Gastrocnemius medialis (tissue), 4 donors: ENCODE measurements around the gene CYP1A1. TPM values are rescaled to one million over a fixed set of nuclear protein-coding genes. Genes with fewer than 3 reads are reported as not detected.

Experiments
- ATAC-seq, 2 donors: fragments of 150-250 bp; one replicate each; pipeline ENCODE4 v1.9.1; 2016
- DNase-seq, 2 donors: peaks; one replicate each; pipeline ENCODE4 v3.0.0-alpha.2; 2019
- H3K27ac ChIP-seq, 4 donors: fragments of 200-600 bp; sonication (generic); 1 replicate in 1 of 4; 2 replicates in 3 of 4; pipeline ENCODE4 v1.5.1; 2016 to 2018; ENCODE audit warnings: mild to moderate bottlenecking in 2 of 4, moderate library complexity in 1 of 4
- H3K27me3 ChIP-seq, 3 donors: fragments of 200-600 bp; sonication (generic) in 2 of 3; 1 replicate in 1 of 3; 2 replicates in 2 of 3; pipeline versions ENCODE4 v1.5.1 to v1.6.0; 2016 to 2019; ENCODE audit warnings: mild to moderate bottlenecking in 1 of 3, moderate library complexity in 1 of 3
- H3K36me3 ChIP-seq, 2 donors: fragments of 200-600 bp; sonication (generic) in 1 of 2; one replicate each; pipeline ENCODE4 v1.5.1; 2017 to 2018
- H3K4me1 ChIP-seq, 2 donors: fragments of 200-600 bp; sonication (generic) in 1 of 2; one replicate each; pipeline ENCODE4 v1.5.1; 2016 to 2017; ENCODE audit warnings: mild to moderate bottlenecking in 2 of 2
- H3K4me3 ChIP-seq, 4 donors: fragments of 200-600 bp; sonication (generic) in 3 of 4; 1 replicate in 1 of 4; 2 replicates in 3 of 4; pipeline ENCODE4 v1.5.1; 2016 to 2019; ENCODE audit warnings: mild to moderate bottlenecking in 2 of 4
- H3K9me3 ChIP-seq, 3 donors: fragments of 200-600 bp; sonication (generic) in 2 of 3; 1 replicate in 1 of 3; 2 replicates in 2 of 3; pipeline ENCODE4 v1.5.1; 2016 to 2019
- POLR2A ChIP-seq, 2 donors: fragments of 450-650 bp; IDR thresholded peaks; one replicate each; pipeline ENCODE4 v1.6.1; 2017; ENCODE audit warnings: antibody characterized with exemption in 2 of 2, mild to moderate bottlenecking in 2 of 2, moderate library complexity in 2 of 2
- in situ Hi-C, 4 donors: fragments of 200-750 bp; cut with MboI; loops; one replicate each; pipeline versions ENCODE4 v1.15.0 to v1.8.0; 2017; ENCODE audit warnings: low sequenced_read_pairs in 4 of 4
- intact Hi-C: fragments of 100-400 bp; cut with DNase I; formaldehyde crosslinking; loops from one replicate; pipeline ENCODE4 v1.15.1; 2023; ENCODE audit warnings: low total_unique reads
- total RNA-seq, 4 donors: library from RNA; depleted of rRNA; stranded (reverse); fragments of >200 nt; gene quantifications; one replicate each; pipeline versions ENCODE4 v1.1.0 to v1.2.3, GENCODE V29; 2016
- TF ChIP-seq, protein P1 (sequence below), 5 experiments: fragments of 450-650 bp in 3 of 5; fragments of 200-600 bp in 2 of 5; sonication (generic) in 2 of 5; IDR thresholded peaks in 4 of 5; conservative IDR thresholded peaks in 1 of 5; 1 replicate in 4 of 5; 2 replicates in 1 of 5; pipeline ENCODE4 v1.5.1; 2016 to 2019; ENCODE audit warnings: antibody characterized with exemption in 5 of 5, mild to moderate bottlenecking in 3 of 5, moderate library complexity in 3 of 5

The CYP1A1 gene
- total RNA-seq, 4 donors from 2014 or later: 0.41 to 3.0 (median 1.6) TPM

DNA sequence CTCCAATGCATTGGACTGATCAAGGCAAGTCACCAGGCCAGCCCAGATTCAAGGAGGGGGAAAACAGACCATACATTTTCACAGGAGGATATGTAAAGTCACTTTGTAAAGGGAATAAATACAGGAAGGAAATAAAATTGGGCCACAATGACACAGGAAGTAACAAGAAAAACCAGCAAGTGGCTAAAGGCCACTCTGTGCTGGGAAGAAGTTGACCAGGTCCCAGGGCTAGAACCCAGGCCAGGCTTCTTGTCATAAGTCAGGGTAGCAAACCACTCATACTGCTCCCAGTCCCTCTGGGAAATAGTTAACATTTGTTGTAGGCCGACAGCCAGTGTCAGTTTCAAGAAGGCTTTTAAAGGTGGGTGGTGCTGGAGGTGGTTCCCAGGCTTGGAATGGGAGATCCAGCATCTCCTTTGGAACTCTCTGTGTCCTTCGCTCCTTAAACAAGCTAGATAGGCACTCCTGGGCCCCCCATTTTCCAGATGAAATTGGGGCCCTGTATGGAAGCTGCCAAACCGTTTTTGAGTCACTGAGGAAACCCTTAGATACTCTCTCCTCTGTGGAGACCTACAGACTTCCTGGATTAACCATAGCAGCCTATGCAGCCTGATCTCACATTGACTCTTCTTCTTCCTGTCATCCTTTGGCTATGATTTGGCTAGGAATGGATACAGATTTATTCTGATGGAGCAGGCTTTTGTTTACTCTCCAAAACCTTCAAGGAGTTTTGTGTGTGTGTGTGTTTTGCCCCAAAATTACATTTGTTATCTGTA lies 14.8 kb downstream of the CYP1A1 start:
- no peak for ATAC-seq
- TF ChIP-seq, protein P1, sequence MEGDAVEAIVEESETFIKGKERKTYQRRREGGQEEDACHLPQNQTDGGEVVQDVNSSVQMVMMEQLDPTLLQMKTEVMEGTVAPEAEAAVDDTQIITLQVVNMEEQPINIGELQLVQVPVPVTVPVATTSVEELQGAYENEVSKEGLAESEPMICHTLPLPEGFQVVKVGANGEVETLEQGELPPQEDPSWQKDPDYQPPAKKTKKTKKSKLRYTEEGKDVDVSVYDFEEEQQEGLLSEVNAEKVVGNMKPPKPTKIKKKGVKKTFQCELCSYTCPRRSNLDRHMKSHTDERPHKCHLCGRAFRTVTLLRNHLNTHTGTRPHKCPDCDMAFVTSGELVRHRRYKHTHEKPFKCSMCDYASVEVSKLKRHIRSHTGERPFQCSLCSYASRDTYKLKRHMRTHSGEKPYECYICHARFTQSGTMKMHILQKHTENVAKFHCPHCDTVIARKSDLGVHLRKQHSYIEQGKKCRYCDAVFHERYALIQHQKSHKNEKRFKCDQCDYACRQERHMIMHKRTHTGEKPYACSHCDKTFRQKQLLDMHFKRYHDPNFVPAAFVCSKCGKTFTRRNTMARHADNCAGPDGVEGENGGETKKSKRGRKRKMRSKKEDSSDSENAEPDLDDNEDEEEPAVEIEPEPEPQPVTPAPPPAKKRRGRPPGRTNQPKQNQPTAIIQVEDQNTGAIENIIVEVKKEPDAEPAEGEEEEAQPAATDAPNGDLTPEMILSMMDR (IDR thresholded peaks at IDR 0.05 in 4 of 5, conservative IDR thresholded peaks at IDR 0.05 in 1 of 5): no peak
- no peak for TF ChIP-seq POLR2A (IDR thresholded peaks at IDR 0.05)
- no peaks in the 10 kb centered on the region for H3K27me3 ChIP-seq
- no peak overlapping the region for H3K4me3 ChIP-seq
- intact Hi-C loops (no loop called here), in situ Hi-C loops (no loop called here)
- H3K4me1 ChIP-seq: no peaks in the 10 kb centered on the region
- no peaks in the 10 kb centered on the region for H3K36me3 ChIP-seq
- no peak for DNase-seq
- H3K9me3 ChIP-seq: no peaks in the 10 kb centered on the region
- no peak overlapping the region for H3K27ac ChIP-seq

DNA sequence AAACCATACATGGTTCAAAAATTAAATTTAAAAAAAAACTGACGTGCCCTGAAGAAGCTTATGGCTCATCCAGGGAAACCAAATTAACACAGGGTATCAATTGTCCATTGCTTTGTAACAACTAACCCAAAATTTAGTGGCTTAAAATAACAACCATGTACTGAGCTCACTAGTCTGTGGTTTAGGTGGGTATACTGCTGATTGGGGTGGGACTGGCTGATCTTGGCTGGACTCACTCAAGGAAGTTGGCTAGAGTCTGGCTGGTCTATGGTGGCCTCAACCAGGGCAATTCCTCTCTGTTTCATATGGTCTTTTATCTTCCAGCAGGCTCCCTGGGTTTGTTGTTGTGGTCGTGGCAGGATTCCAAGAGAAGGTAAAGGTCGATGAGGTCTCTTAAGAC lies 15.4 kb downstream of the CYP1A1 start:
- in situ Hi-C loops: no loop called here
- no peak for TF ChIP-seq POLR2A (IDR thresholded peaks at IDR 0.05)
- TF ChIP-seq, protein P1 (IDR thresholded peaks at IDR 0.05 in 4 of 5, conservative IDR thresholded peaks at IDR 0.05 in 1 of 5): no peak
- Histone ChIP-seq H3K36me3 (no peaks in the 10 kb centered on the region), H3K27me3 (no peaks in the 10 kb centered on the region), H3K4me1 (no peaks in the 10 kb centered on the region), H3K9me3 (no peaks in the 10 kb centered on the region), H3K27ac (no peak overlapping the region), H3K4me3 (no peak overlapping the region)
- ATAC-seq (no peak), DNase-seq (no peak)
- intact Hi-C loops: no loop called here

DNA sequence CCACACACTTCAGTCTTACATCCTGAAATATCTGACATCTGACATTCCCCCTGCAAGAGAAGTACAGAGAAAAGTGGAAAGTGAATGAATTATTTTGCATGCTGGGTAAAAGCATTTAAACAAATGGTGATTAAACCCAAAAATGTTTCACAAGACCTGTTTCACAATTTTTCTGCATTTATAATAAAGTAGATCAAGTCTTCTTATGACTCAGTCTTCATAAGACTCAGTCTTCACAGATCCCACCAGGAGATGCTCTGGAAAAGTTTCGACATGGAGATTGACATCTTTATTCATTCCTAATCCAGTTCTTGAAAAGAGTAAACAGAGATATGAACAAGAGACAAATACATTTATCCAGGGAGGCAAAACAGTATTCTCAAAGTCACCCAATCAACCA lies 16.3 kb downstream of the CYP1A1 start:
- intact Hi-C loops (no loop called here), in situ Hi-C loops (no loop called here)

DNA sequence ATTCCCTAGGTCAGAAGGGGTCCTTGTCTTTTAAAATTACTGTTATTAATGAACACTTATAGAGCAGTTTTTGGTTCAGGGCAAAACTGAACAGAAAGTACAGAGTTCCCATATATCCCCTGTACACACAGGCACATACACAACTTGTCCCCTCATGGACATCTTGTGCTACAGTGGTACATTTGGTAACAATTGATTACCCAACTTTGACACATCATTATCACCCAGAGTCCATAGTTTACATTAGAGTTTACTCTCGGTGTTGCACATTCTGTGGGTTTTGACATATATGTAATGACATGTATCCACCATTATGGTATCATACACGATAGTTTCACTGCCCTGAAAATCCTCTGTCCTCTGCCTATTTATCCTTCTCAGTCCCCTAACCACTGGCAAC lies 28.5 kb downstream of the CYP1A1 start:
- intact Hi-C loops (loop anchor here (5.0 kb wide), 1 partner anchor 45 kb away; no protein-coding TSS in a partner anchor), in situ Hi-C loops (no loop called here)
- H3K27ac ChIP-seq: no peak overlapping the region
- ATAC-seq: no peak
- no peaks in the 10 kb centered on the region for H3K36me3 ChIP-seq
- H3K4me3 ChIP-seq: peak overlapping the region in 3 of 4 donors; percentile 87 to 98 (median 96)
- H3K27me3 ChIP-seq: no peaks in the 10 kb centered on the region
- TF ChIP-seq, protein P1 (IDR thresholded peaks at IDR 0.05 in 4 of 5, conservative IDR thresholded peaks at IDR 0.05 in 1 of 5): no peak
- TF ChIP-seq POLR2A (IDR thresholded peaks at IDR 0.05): no peak
- no peaks in the 10 kb centered on the region for H3K9me3 ChIP-seq
- DNase-seq: no peak
- H3K4me1 ChIP-seq: peaks cover 14 to 22% of the 10 kb centered on the region in 2 donors

More for the DNA sequence above, 16.3 kb downstream of the CYP1A1 start:
- ATAC-seq: no peak
- DNase-seq: no peak
- H3K36me3 ChIP-seq: no peaks in the 10 kb centered on the region
- TF ChIP-seq, protein P1 (IDR thresholded peaks at IDR 0.05 in 4 of 5, conservative IDR thresholded peaks at IDR 0.05 in 1 of 5): no peak
- TF ChIP-seq POLR2A (IDR thresholded peaks at IDR 0.05): no peak
- no peak overlapping the region for H3K27ac ChIP-seq
- H3K27me3 ChIP-seq: no peaks in the 10 kb centered on the region
- no peak overlapping the region for H3K4me3 ChIP-seq
- no peaks in the 10 kb centered on the region for H3K4me1 ChIP-seq
- no peaks in the 10 kb centered on the region for H3K9me3 ChIP-seq
